COLO668 (cell line): ENCODE data around the gene PTGDR.

ENCODE experiments used
- DNase-seq: peaks from one replicate; lab custom pipeline; 2025; ENCODE audit not compliant: unreplicated experiment; lab: John Stamatoyannopoulos, UW

Gene PTGDR

DNA sequence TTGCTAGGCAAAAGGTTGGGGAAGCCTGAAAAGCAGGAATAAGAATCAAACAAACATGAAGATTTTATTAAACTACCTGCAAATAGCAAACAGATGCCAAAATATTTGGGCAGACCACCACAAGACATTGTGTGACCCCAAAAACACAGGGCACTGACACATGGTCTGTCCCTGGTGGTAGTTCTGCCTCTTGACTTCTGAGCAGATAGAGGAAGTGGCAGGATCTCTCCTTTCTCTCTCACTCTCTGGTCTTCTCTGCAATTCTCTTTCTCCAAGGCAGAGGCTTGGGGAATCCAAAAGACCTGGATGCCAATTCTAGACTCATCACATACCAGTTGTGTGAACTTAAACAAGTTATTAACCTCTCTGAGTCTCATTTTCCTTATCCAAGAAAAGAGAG, 4.3 kb upstream of the PTGDR start:
- DNase-seq: no peak

DNA sequence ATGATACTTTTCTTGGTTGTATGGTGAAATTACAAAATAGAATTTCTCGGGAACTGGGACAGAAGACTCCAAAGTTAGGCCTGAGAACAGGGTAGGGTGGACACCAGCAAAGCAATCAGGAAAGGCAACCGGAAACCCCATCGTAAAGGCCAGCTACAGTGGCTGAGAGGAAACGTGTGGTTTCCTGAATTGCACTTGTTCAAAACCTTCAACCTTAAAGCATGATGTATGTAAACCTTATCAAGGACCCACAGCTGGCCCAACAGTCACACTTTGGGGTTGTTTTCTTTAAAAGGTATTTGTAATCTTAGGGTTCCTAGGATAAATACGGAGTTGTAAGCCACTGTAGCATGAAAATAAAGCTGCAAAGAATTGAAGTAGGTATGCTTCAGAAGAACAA, 2.2 kb upstream of the PTGDR start:
- DNase-seq: no peak

DNA sequence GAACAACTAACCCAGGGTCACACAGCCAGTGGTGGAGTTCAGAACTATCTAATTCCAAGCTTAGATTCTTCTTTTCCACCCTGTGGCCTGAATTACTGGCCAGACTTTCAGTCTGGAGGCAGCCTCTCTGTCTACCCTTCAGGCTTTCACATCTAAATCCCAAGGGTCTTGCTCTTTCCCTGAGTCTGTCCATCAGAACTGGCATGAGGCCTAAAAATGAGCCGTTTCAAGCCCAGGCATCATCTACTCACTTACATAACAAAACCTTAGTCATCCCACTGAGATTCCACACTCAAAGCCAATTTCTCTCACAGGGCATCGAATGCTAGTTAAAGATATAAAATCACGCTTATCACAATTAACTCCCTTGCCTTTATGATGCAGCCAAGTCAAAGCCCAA, 1.3 kb upstream of the PTGDR start:
- no peak for DNase-seq

DNA sequence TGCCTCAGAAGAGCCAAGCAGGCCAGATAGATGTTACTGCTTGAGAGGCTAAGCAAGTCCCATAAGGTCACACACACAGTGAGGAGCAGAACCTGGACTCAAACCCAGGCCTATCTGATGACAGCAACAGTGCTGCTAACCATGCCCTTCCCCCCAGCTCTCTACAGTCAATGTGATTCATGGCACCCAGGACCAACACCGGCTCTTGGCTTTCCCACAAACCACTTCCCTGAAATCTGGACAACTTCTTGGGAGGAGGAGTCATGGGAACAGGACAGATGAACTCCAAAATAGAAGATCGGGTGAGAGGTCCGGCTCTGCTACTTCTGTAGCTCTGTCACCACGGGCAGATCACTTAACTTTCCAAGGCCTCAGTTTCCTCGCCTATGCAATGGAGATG, 716 bp upstream of the PTGDR start:
- no peak for DNase-seq

DNA sequence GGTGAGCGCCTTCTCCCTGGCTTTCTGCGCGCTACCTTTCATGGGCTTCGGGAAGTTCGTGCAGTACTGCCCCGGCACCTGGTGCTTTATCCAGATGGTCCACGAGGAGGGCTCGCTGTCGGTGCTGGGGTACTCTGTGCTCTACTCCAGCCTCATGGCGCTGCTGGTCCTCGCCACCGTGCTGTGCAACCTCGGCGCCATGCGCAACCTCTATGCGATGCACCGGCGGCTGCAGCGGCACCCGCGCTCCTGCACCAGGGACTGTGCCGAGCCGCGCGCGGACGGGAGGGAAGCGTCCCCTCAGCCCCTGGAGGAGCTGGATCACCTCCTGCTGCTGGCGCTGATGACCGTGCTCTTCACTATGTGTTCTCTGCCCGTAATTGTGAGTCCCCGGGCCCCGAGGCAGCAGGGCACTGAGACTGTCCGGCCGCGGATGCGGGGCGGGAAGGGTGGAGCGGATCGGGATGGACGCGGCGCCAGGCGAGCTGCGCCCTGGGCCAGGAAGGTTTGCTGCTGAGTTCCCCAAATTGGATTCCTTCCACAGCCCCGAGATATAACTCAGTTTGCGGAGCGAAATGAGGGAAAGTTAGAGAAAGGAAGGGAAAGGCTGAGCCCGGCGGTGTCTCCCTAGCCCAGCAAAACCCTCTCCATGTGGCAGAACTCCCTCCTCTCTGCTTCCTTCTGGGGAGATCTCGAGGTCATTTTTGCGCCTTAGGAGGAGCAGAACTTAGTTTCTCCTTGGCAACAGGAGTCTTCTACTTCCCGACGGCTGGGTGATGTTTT, 972 bp downstream of the PTGDR start:
- peak; percentile 17 for DNase-seq

DNA sequence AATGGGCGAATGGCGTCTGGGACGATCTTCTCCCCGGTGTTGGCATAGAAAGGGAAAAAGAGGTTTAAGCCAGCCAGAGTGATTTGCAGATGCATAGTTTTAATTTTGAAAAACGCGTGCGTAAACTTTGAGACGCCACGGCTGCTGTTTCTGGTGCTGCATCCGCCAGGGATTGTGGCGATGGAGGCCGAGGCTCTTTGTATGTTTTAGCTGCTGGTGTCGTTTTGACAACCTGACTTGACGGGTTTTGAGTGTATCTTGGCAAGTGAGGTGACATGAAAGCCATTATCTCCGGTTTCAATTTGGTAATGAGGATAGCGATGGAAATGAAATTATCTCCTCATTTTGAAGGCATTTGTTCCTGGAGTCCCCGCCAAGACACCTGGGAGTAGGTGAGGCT, 1.6 kb downstream of the PTGDR start:
- DNase-seq: no peak

DNA sequence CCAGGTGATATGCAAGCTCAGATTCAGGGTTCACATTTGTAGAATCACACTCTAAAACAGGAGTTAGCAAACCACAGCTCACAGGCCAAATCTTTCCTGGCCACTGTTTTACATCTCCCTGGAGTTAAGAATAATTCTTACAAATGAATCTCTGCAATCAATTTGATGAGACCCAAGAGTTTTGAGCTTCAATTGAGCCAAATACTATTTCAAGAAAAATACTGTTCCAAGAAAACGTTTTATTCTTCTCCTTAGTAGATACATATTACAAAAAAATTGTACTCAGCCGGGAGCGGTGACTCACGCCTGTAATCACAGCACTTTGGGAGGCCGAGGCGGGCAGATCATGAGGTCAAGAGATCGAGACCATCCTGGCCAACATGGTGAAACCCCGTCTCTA, 2.5 kb downstream of the PTGDR start:
- DNase-seq: no peak

DNA sequence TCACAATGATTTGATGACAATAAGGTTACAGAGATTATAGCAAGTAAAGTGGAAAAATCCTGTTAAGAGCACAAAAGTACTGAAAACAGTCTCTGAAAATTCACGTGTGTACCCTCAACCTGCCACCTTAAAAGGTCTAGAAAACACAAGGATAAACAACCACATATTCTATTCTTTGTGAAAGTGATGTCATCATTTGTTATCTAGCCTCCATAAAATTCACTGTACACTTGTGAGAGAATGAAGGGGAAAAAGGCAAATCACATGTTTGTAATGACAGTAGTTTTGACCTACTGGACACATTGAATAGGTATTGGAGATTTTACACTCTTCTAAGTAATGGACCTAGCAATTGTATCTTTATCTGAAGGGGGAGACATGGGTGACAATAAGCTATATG, 4.0 kb downstream of the PTGDR start:
- DNase-seq: no peak

DNA sequence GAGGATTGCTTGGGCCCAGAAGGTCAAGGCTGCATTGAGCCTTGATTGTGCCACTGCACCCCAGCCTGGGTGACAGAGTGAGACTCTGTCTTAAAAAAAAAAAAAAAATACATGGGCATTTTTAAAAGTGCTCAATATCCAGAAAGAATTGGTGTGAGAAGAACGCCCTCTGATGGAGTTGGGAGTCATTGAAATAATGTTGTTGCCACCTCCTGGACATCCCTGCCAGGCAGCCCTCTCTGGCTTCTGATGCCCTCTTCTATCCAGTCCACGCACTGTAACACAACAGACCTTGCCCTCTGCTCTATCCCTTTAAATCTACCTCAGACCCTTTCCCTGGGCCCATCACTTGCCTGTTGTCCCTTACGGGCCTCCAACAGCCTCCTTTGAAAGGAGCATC, 4.9 kb downstream of the PTGDR start:
- DNase-seq: no peak

DNA sequence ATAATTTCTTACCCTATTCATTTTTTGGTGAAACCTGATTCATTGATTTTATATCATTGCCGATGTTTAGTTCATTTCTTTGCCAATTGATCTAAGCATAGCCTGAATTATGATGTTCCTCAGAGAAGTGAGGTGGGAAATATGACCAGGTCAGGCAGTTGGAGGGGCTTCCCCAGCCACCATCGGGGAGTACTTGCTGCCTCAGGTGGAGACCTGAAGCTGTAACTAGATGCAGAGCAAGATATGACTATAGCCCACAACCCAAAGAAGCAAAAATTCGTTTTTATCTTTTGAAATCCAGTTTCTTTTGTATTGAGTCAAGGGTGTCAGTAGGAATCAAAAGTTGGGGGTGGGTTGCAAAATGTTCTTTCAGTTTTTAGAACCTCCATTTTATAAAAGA, 7.9 kb downstream of the PTGDR start:
- no peak for DNase-seq

DNA sequence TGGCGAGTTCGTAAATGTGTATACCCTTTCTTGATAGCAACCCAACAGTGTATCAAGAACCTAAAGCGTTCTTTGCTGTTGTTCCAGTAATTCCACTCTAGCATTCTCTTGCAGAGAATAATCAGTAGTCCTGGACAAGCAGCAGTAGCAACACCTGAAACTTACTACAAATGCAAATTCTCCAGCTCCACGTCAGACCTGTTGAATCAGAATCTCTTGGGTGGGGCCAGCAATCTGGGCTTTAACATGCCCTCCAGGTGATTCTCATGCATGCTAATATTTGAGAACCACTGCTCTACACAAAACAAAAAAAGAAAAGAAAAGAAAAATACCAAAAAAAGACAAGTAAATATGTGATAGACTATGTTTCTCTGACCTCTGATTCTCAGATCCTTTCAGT, 10.1 kb downstream of the PTGDR start:
- DNase-seq: no peak

DNA sequence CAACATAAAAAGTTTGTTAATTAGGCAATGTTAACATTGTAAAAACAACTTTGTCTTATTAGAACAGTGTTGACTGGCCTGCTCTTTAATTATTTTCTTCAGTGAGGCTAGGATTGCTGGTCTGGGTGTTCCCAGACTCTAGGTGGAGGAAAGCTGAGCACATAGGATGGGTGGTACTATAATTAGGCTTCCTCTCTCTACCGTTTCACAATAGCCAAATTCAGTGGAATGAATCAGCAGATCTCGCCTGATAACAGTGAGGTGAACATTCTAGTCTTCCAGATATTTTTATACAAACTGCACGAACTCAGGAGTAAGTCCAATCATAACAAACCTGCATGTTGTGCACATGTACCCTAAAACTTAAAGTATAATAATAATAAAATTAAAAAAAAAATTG, 11.9 kb downstream of the PTGDR start:
- no peak for DNase-seq

DNA sequence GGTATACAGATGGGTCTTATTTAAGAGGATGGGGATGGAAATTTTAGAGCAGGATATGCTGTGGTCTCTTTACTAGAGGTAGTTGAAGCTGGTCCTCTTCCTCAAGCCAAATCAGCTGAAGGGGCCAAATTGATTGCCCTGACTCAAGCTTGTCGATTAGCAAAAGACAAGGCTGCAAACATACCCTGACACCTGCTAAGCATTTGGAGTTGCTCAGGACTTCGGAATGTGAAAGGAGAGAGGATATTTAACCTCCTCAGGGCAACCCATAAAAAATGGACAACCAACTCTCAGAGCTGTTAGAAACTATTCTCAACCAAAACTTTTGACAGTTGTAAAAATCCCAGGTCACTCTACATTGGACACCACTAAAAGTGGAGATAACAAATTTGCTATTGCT, 15.6 kb downstream of the PTGDR start:
- DNase-seq: no peak

DNA sequence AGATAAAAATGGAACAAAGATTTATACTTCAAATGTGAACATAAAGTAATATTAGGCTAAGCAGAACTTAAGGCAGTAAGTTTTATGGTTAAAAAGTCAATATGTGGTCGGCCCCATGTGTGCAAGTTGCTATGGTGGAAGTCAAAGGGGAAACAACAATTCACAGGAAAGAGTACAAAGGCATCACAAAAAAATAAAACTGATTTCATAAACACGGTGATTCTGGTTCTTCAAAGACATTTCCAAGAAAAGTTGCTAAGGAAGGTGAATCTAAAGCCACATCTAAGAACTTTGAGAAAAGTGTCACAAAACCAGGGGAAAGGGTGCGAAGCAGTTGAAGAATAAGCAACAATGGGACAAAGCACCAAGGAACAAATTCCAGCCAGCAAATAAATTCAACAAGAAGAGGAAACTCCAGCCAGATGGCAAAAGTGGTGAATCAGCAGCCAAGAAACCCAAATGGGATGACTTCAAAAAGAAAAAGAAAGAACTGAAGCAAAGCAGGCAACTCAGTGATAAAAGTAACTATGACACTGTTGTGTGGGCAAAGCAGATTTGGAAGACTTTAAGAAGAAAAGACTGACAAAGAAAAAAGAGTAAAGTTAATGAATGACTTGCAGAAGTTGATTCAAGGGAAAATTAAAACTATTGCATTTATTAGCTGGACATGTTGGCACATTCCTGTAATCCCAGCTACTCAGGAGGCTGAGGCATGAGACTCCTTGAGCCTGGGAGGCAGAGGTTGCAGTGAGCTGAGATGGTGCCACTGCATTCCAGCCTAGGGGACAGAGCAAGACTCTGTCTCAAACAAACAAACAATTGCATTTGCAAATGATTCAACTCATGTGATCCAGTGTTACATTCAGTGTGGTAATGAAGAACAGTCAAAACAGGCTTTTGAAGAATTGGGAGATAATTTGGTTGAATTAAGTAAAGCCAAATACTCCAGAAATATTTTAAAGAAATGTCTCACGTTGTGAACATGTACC, 19.5 kb downstream of the PTGDR start:
- no peak for DNase-seq

DNA sequence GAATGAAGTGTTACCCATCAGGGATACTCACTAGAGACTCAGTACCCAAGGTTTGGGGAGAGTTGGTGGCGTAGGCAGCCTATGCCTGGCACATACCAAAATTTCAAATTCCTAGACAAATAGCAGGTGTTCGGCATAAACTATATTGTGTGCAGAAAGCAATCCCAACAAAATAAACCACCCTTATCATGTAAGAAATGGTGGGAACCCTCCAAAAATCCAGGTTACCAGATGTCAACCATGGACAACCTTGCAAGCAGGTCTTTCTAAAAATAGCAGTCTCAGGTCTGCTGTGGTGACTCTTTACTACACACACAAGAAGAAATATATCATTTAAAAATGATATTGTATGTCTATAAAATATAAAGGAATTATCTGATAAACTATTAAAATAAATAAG, 28.9 kb downstream of the PTGDR start:
- DNase-seq: no peak

DNA sequence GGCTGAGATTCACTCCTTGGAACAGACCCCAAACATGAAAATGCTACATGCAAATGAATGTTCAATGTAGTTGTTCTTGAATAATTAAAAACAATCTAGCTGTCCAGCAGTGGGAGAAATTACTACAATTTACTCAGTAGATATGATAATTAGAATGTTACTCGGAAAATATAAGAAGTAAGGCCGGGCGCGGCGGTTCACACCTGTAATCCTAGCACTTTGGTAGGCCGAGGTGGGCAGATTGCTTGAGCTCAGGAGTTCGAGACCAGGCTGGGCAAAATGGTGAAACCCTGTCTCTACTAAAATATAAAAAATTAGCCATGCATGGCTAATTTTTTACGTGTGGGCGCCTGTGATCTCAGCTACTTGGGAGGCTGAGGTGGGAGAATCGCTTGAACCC, 31.3 kb downstream of the PTGDR start:
- DNase-seq: no peak

DNA sequence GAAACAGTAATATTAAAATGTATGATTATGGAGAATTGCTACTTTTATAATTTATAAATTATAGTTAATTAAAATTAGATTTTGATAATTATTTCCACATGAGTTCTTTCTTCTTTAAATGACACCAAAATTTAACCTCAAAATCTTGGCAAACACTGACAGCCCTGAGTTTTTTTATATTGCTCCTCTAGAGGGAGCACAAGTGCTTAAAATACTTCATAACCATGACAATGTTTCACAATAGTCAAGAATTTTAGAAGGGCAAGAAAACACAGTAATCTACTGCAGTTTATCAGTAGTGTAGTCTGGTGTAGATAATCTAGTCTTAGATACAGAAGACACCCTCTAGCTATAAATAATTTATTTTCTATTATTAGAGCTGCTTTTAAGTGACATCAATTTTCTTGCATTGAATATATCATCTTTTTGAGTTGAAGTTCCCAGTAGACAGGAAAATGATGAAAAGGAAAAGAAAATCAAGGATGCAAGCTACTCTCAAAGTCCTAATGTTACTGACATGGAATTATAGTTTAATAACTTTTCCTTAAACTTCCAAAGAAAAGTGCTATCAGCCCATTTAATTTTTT, 32.3 kb downstream of the PTGDR start:
- no peak for DNase-seq

DNA sequence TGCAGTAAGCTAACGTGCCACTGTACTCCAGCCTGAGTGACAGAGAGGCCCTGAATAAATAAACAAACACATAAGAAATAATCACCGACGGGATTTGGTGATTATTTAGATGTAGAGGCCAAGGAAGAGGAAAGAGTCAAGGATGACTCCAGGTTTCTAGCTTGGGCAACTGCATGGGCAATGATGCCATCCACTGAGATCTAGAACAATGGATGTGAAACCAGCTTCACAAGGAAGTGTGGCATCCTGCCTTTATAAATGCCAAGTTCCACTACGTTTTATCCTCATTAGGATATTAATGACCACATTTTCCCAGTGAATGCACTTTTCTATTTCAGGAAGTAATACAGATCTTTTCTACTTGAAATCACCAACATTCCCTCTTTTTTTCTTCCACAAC, 35.7 kb downstream of the PTGDR start:
- DNase-seq: no peak

DNA sequence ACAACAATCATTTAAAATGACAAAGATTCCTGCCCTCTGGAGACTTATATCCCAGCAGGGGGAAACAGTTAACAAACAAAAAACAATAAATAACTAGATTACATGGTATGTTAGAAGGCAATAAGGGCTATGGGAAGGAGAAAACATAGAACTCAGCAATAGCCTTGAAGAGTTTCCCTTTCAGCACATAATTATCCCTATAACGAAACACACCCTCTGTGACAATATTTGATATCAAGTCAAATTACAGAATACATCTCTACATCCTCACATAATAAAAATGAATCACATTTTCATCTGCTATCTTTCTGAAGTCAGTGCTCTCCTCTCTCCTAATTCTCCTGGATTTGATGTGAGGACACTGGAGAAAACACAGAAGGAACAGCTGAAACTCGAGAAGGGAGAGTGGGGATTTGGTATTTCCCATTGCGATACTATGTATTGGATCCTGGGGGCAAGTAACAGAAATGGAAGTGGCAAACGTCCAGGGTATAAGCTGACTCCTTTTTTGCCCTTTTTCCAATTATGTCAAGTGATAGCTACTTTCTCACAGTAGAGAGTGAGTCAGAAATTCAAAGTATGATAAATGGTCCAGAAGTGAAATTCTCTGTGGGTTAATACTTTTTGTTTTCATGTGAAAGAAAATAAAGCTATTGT, 36.9 kb downstream of the PTGDR start:
- DNase-seq: no peak

DNA sequence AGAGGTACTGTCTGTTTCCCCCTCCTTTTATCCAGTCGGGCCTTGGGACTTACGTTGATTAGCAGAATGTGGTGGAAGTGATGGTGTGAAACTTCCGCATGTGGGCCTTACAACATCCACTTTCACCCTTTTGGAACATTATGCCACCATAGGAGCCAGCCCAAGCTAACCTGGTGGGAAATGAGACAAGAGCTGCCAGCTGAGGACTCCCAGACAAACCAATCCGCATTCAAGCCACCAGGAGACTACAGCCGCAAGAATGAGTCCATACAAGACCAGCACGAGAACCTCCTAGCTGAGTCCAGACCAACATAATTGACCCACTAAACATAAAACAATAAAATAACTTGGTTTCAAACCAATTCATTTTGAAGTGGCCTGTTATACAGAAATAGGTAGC, 37.5 kb downstream of the PTGDR start:
- no peak for DNase-seq

DNA sequence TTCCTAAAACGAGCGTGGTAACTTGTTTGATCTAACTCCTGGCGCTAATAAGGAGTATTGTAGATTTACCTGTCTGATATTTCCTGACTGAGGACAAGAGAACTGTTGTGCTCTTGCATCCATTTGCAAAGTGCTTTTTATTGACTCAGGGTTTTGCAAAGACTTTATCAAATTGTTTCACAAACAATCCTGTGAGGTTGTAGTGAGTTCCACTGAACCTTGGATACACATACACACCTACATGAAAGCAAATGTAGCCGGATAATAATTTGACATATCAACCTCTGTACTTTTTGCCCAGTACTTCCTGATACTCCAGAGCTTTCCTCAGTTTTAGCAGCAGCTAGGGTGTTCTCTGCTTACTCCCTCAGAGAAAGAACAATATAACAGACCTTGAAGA, 39.9 kb downstream of the PTGDR start:
- DNase-seq: no peak
